Measurements from ENCODE around the gene ANKRD11. TPM values are rescaled to one million over a fixed set of nuclear protein-coding genes. Genes with fewer than 3 reads are reported as not detected.
"Not testable (repeated sequence)": the region's sequence is repeated elsewhere in the genome, so short reads cannot be mapped to it uniquely, and the experiment has no call there.

The ANKRD11 gene
- polyA plus RNA-seq, 1 donor from 2014 or later: 32.5 TPM

GRCh38 chr16:89467382-89467781, 23.0 kb downstream of the ANKRD11 start:
- H3K9me2 ChIP-seq (ENCODE audit: insufficient read depth, low read length): no peaks in the 10 kb centered on the region
- no peak overlapping the region for H3K4me2 ChIP-seq (ENCODE audit: low read length)
- TF ChIP-seq CTCF (IDR thresholded peaks at IDR 0.05; ENCODE audit: poor library complexity, severe bottlenecking) (no peak), EZH2 (IDR thresholded peaks at IDR 0.05; ENCODE audit: borderline replicate concordance, insufficient read depth, low read length, poor library complexity, severe bottlenecking) (no peak), RAD21 (conservative IDR thresholded peaks at IDR 0.05) (no peak)
- no peaks in the 10 kb centered on the region for H4K20me1 ChIP-seq (ENCODE audit: insufficient read depth)
- no peaks in the 10 kb centered on the region for H3K27me3 ChIP-seq (ENCODE audit: insufficient read depth, low read depth, low read length)
- H3K36me3 ChIP-seq (ENCODE audit: insufficient read depth, low read length): no peaks in the 10 kb centered on the region
- no peaks in the 10 kb centered on the region for H3K9me3 ChIP-seq (ENCODE audit: low read length)
- peaks cover 64% of the 10 kb centered on the region for H3K79me2 ChIP-seq (replicated peaks; ENCODE audit: insufficient read depth, low read length)
- no peak overlapping the region for H3K9ac ChIP-seq (ENCODE audit: low read length)
- no peak overlapping the region for H3K4me3 ChIP-seq (ENCODE audit: low read length)
- H3F3A ChIP-seq (ENCODE audit: insufficient read depth, low read length, poor library complexity, severe bottlenecking): no peaks in the 10 kb centered on the region
- no peak overlapping the region for H2AFZ ChIP-seq (ENCODE audit: low read depth, low read length)
- no peak overlapping the region for H3K27ac ChIP-seq (ENCODE audit: low read length)

GRCh38 chr16:89466920-89467319, 23.4 kb downstream of the ANKRD11 start:
- TF ChIP-seq REST (IDR thresholded peaks at IDR 0.05; ENCODE audit: borderline replicate concordance): no peak
- no peak for TF ChIP-seq EZH2 (IDR thresholded peaks at IDR 0.05; ENCODE audit: borderline replicate concordance, insufficient read depth, low read length, poor library complexity, severe bottlenecking)
- TF ChIP-seq RAD21 (conservative IDR thresholded peaks at IDR 0.05): no peak
- TF ChIP-seq SMC3 (conservative IDR thresholded peaks at IDR 0.05; ENCODE audit: poor library complexity): no peak
- no peak for TF ChIP-seq EP300 (conservative IDR thresholded peaks at IDR 0.05; ENCODE audit: poor library complexity, severe bottlenecking)
- no peak for TF ChIP-seq TAF1 (IDR thresholded peaks at IDR 0.05; ENCODE audit: low read depth)
- no peak for TF ChIP-seq MXI1 (conservative IDR thresholded peaks at IDR 0.05; ENCODE audit: poor library complexity, severe bottlenecking)
- TF ChIP-seq CTCF (IDR thresholded peaks at IDR 0.05; ENCODE audit: poor library complexity, severe bottlenecking): no peak
- no peak for TF ChIP-seq POLR2AphosphoS5 (IDR thresholded peaks at IDR 0.05)
- Histone ChIP-seq H3K4me2 (ENCODE audit: low read length) (no peak overlapping the region), H3K9me3 (ENCODE audit: low read length) (no peaks in the 10 kb centered on the region), H3K9me2 (ENCODE audit: insufficient read depth, low read length) (no peaks in the 10 kb centered on the region), H2AFZ (ENCODE audit: low read depth, low read length) (no peak overlapping the region), H3K36me3 (ENCODE audit: insufficient read depth, low read length) (no peaks in the 10 kb centered on the region), H3K9ac (ENCODE audit: low read length) (no peak overlapping the region), H3F3A (ENCODE audit: insufficient read depth, low read length, poor library complexity, severe bottlenecking) (no peaks in the 10 kb centered on the region), H3K27ac (ENCODE audit: low read length) (no peak overlapping the region), H3K4me3 (ENCODE audit: low read length) (no peak overlapping the region), H3K79me2 (replicated peaks; ENCODE audit: insufficient read depth, low read length) (peaks cover 59% of the 10 kb centered on the region), H3K27me3 (ENCODE audit: insufficient read depth, low read depth, low read length) (no peaks in the 10 kb centered on the region), H4K20me1 (ENCODE audit: insufficient read depth) (no peaks in the 10 kb centered on the region)

GRCh38 chr16:89463312-89463711, 27.0 kb downstream of the ANKRD11 start:
- H3K9me2 ChIP-seq (ENCODE audit: insufficient read depth, low read length); H3K27me3 ChIP-seq (ENCODE audit: insufficient read depth, low read depth, low read length); H4K20me1 ChIP-seq (ENCODE audit: insufficient read depth); H2AFZ ChIP-seq (ENCODE audit: low read depth, low read length); H3K4me3 ChIP-seq (ENCODE audit: low read length); H3K9me3 ChIP-seq (ENCODE audit: low read length); H3K9ac ChIP-seq (ENCODE audit: low read length); H3K36me3 ChIP-seq (ENCODE audit: insufficient read depth, low read length); H3K4me2 ChIP-seq (ENCODE audit: low read length); H3K27ac ChIP-seq (ENCODE audit: low read length); H3F3A ChIP-seq (ENCODE audit: insufficient read depth, low read length, poor library complexity, severe bottlenecking): not testable (repeated sequence)
- peaks cover 60% of the 10 kb centered on the region for H3K79me2 ChIP-seq (replicated peaks; ENCODE audit: insufficient read depth, low read length)

- H3K9ac ChIP-seq (ENCODE audit: low read length); H3K9me2 ChIP-seq (ENCODE audit: insufficient read depth, low read length); H3K4me2 ChIP-seq (ENCODE audit: low read length); H3K27ac ChIP-seq (ENCODE audit: low read length); H3K27me3 ChIP-seq (ENCODE audit: insufficient read depth, low read depth, low read length); H2AFZ ChIP-seq (ENCODE audit: low read depth, low read length); H3K4me3 ChIP-seq (ENCODE audit: low read length); H4K20me1 ChIP-seq (ENCODE audit: insufficient read depth); H3F3A ChIP-seq (ENCODE audit: insufficient read depth, low read length, poor library complexity, severe bottlenecking); H3K36me3 ChIP-seq (ENCODE audit: insufficient read depth, low read length); H3K9me3 ChIP-seq (ENCODE audit: low read length): not testable (repeated sequence)
- peaks cover 58% of the 10 kb centered on the region for H3K79me2 ChIP-seq (replicated peaks; ENCODE audit: insufficient read depth, low read length)
These were observed 27.7 kb downstream of the ANKRD11 start for GRCh38 chr16:89462639-89463038.
